HG03457 (cell line): ENCODE data around the gene TBCCD1.
A peak's percentile ranks its signal among the peaks of the same experiment; 100 is the strongest.
"Not testable (repeated sequence)": the region's sequence is repeated elsewhere in the genome, so short reads cannot be mapped to it uniquely, and the experiment has no call there.

Source experiments
- ATAC-seq: cut with Tn5 transposase; IDR thresholded peaks from one replicate; pipeline ENCODE4 v1.9.1; 2021; ENCODE audit warnings: moderate number of reproducible peaks; ENCODE audit not compliant: unreplicated experiment

The TBCCD1 gene

GRCh38 chr3:186520957-186521842 is 45.9 kb downstream of the TBCCD1 start:
- ATAC-seq = peak; percentile 47

GRCh38 chr3:186520431-186520830 is 46.7 kb downstream of the TBCCD1 start:
- no peak for ATAC-seq

GRCh38 chr3:186519021-186519658 is 48.0 kb downstream of the TBCCD1 start:
- ATAC-seq = no peak

- ATAC-seq = no peak
Observed at GRCh38 chr3:186517218-186517617, 49.9 kb downstream of the TBCCD1 start.

GRCh38 chr3:186516646-186517045 is 50.5 kb downstream of the TBCCD1 start:
- no peak for ATAC-seq

- no peak for ATAC-seq
Observed at GRCh38 chr3:186515125-186515524, 52.0 kb downstream of the TBCCD1 start.

GRCh38 chr3:186514296-186515002 is 52.7 kb downstream of the TBCCD1 start:
- no peak for ATAC-seq

- ATAC-seq = no peak
Observed at GRCh38 chr3:186513386-186513785, 53.8 kb downstream of the TBCCD1 start.

GRCh38 chr3:186512570-186513302 is 54.4 kb downstream of the TBCCD1 start:
- no peak for ATAC-seq

- no peak for ATAC-seq
Observed at GRCh38 chr3:186511702-186512101, 55.4 kb downstream of the TBCCD1 start.

- peak; percentile 64 for ATAC-seq
Observed at GRCh38 chr3:186511245-186511644, 55.9 kb downstream of the TBCCD1 start.

- no peak for ATAC-seq
Observed at GRCh38 chr3:186510374-186511079, 56.6 kb downstream of the TBCCD1 start.

GRCh38 chr3:186509423-186509822 is 57.7 kb downstream of the TBCCD1 start:
- no peak for ATAC-seq

- ATAC-seq = no peak
Observed at GRCh38 chr3:186506857-186507256, 60.3 kb downstream of the TBCCD1 start.

- ATAC-seq = no peak
Observed at GRCh38 chr3:186506191-186506739, 60.9 kb downstream of the TBCCD1 start.

GRCh38 chr3:186502966-186503712 is 64.0 kb downstream of the TBCCD1 start:
- no peak for ATAC-seq

GRCh38 chr3:186502138-186502948 is 64.8 kb downstream of the TBCCD1 start:
- ATAC-seq = no peak

GRCh38 chr3:186499949-186500348 is 67.2 kb downstream of the TBCCD1 start:
- not testable (repeated sequence) for ATAC-seq
